Endothelial cell of umbilical vein (primary cell): Measurements from ENCODE around the gene SALL2. TPM values are rescaled to one million over a fixed set of nuclear protein-coding genes. Genes with fewer than 3 reads are reported as not detected.

Experiments
- polyA plus RNA-seq, 4 experiments: library from polyadenylated mRNA; depleted of rRNA in 3 of 4; stranded (reverse) in 3 of 4; unstranded in 1 of 4; fragments of >200 nt; gene quantifications; 2 replicates each; pipeline versions ENCODE4 v1.2.1 to v1.2.3, GENCODE V29; 2011 to 2012; ENCODE audit warnings: missing spikeins in 1 of 4
- total RNA-seq: library from RNA; stranded (reverse); gene quantifications from 2 replicates; pipeline ENCODE4 v1.2.3, GENCODE V29; 2021

Gene SALL2
- total and polyA plus RNA-seq, 2 donors (not counting 3 experiments of a cell fraction or from before 2014, with no cell fraction given), result 2.8 to 4.6 TPM

Other genes with a start within 250 kb of the SALL2 start
- gene RPGRIP1, start 246.3 kb downstream of the SALL2 start, total RNA-seq, result not detected in 2 replicates
- not detected in 2 replicates for gene RPGRIP1, start 246.3 kb downstream of the SALL2 start, polyA plus RNA-seq
- 94.2 and 100 TPM in 2 replicates for gene SUPT16H, start 142.3 kb downstream of the SALL2 start, total RNA-seq
- 45.2 and 53.1 TPM in 2 replicates for gene SUPT16H, start 142.3 kb downstream of the SALL2 start, polyA plus RNA-seq
- gene CHD8, start 70.2 kb downstream of the SALL2 start, total RNA-seq, result 86.7 and 94.3 TPM in 2 replicates
- gene CHD8, start 70.2 kb downstream of the SALL2 start, polyA plus RNA-seq, result 52.3 and 55.2 TPM in 2 replicates
- 29.1 and 30.6 TPM in 2 replicates for gene RAB2B, start 49.4 kb downstream of the SALL2 start, total RNA-seq
- gene RAB2B, start 49.4 kb downstream of the SALL2 start, polyA plus RNA-seq, result 26.8 and 27.9 TPM in 2 replicates
- 63.2 and 67.4 TPM in 2 replicates for gene TOX4, start 49.2 kb downstream of the SALL2 start, total RNA-seq
- 78.2 and 78.4 TPM in 2 replicates for gene TOX4, start 49.2 kb downstream of the SALL2 start, polyA plus RNA-seq
- 63.1 and 65.0 TPM in 2 replicates for gene METTL3, start 15.0 kb downstream of the SALL2 start, total RNA-seq
- gene METTL3, start 15.0 kb downstream of the SALL2 start, polyA plus RNA-seq, result 80.2 and 85.3 TPM in 2 replicates
- gene OR10G3, start 53.7 kb upstream of the SALL2 start, total RNA-seq, result not detected in 2 replicates
- gene OR10G3, start 53.7 kb upstream of the SALL2 start, polyA plus RNA-seq, result not detected in 2 replicates
- not detected in 2 replicates for gene OR10G2, start 108.6 kb upstream of the SALL2 start, total RNA-seq
- not detected in 2 replicates for gene OR10G2, start 108.6 kb upstream of the SALL2 start, polyA plus RNA-seq
- not detected in 2 replicates for gene OR4E2, start 127.5 kb upstream of the SALL2 start, total RNA-seq
- not detected in 2 replicates for gene OR4E2, start 127.5 kb upstream of the SALL2 start, polyA plus RNA-seq
- not detected in 2 replicates for gene OR4E1, start 147.5 kb upstream of the SALL2 start, total RNA-seq
- not detected in 2 replicates for gene OR4E1, start 147.5 kb upstream of the SALL2 start, polyA plus RNA-seq